T-cell (primary cell): ENCODE results near the gene TNRC6C. TPM values are rescaled to one million over a fixed set of nuclear protein-coding genes. Genes with fewer than 3 reads are reported as not detected.

Source experiments
- ATAC-seq, 4 experiments: fragments of 200-7000 bp in 3 of 4; fragments of 150-1000 bp in 1 of 4; cut with Tn5 transposase; replicated peaks in 1 of 4; 1 replicate in 3 of 4; 2 replicates in 1 of 4; pipeline ENCODE4 v1.10.0; 2021; ENCODE audit warnings: moderate library complexity in 3 of 4, mild to moderate bottlenecking in 2 of 4, moderate number of reproducible peaks in 1 of 4
- CTCF ChIA-PET, 2 donors: fragments of 300-600 bp; sonication (Branson Sonifier 250); formaldehyde crosslinking; loops; one replicate each; lab custom pipeline; 2022; ENCODE audit warnings: antibody characterized with exemption in 2 of 2; lab: Charles Lee
- POLR2A ChIA-PET, 2 donors: fragments of 300-600 bp; sonication (Branson Sonifier 250); formaldehyde crosslinking; loops; one replicate each; lab custom pipeline; 2022; ENCODE audit warnings: antibody characterized with exemption in 2 of 2; lab: Charles Lee
- DNase-seq, 35 experiments: peaks; one replicate each; pipeline versions ENCODE4 v3.0.0 to v3.0.0-alpha.2; 2013 to 2023
- H3K27ac ChIP-seq: one replicate; pipeline ENCODE4 v1.5.1; 2013; ENCODE audit warnings: low read length
- H3K27me3 ChIP-seq, 2 experiments: replicated peaks in 1 of 2; 1 replicate in 1 of 2; 2 replicates in 1 of 2; pipeline versions ENCODE4 v1.6.1 to v1.7.0; 2013; ENCODE audit warnings: low read length in 1 of 2, mixed read lengths in 1 of 2; ENCODE audit not compliant: control insufficient read depth in 2 of 2, insufficient read depth in 2 of 2; ENCODE audit errors: extremely low read depth in 1 of 2
- H3K36me3 ChIP-seq, 2 donors: 1 replicate in 1 of 2; 2 replicates in 1 of 2; pipeline versions ENCODE4 v1.6.1 to v1.7.0; 2013; ENCODE audit warnings: low read length in 1 of 2; ENCODE audit not compliant: control insufficient read depth in 2 of 2, insufficient read depth in 1 of 2; ENCODE audit errors: extremely low read depth in 1 of 2
- H3K4me1 ChIP-seq, 2 experiments: 1 replicate in 1 of 2; 2 replicates in 1 of 2; pipeline versions ENCODE4 v1.6.1 to v1.7.0; 2013; ENCODE audit warnings: low read length in 2 of 2, mixed read lengths in 1 of 2; ENCODE audit not compliant: insufficient read depth in 2 of 2, control insufficient read depth in 1 of 2; ENCODE audit errors: extremely low read depth in 1 of 2
- H3K4me3 ChIP-seq, 2 donors: 1 replicate in 1 of 2; 2 replicates in 1 of 2; pipeline versions ENCODE4 v1.5.1 to v1.7.0; 2013; ENCODE audit warnings: mild to moderate bottlenecking in 2 of 2, low read length in 1 of 2, moderate library complexity in 1 of 2; ENCODE audit not compliant: control insufficient read depth in 1 of 2; ENCODE audit errors: extremely low read depth in 1 of 2
- H3K9me3 ChIP-seq: 2 replicates; pipeline ENCODE4 v1.7.0; 2013
- H3K27ac Mint-ChIP-seq, 2 donors: one replicate each; pipeline ENCODE4 v1.8.0; 2020 to 2021; ENCODE audit warnings: mild to moderate bottlenecking in 2 of 2, mixed read lengths in 2 of 2
- H3K27me3 Mint-ChIP-seq, 2 donors: one replicate each; pipeline ENCODE4 v1.8.0; 2021 to 2022; ENCODE audit warnings: mixed read lengths in 2 of 2
- H3K36me3 Mint-ChIP-seq: one replicate; pipeline ENCODE4 v1.8.0; 2021; ENCODE audit warnings: mixed read lengths
- H3K4me1 Mint-ChIP-seq, 3 donors: one replicate each; pipeline ENCODE4 v1.8.0; 2020 to 2022; ENCODE audit warnings: mixed read lengths in 3 of 3, mild to moderate bottlenecking in 1 of 3
- H3K4me3 Mint-ChIP-seq, 3 donors: one replicate each; pipeline ENCODE4 v1.8.0; 2020 to 2022; ENCODE audit warnings: mild to moderate bottlenecking in 3 of 3, mixed read lengths in 3 of 3, moderate library complexity in 3 of 3
- H3K9me3 Mint-ChIP-seq, 3 donors: one replicate each; pipeline ENCODE4 v1.8.0; 2020 to 2022; ENCODE audit warnings: mixed read lengths in 3 of 3
- WGBS: methylation state at CpG from one replicate; pipeline ENCODE4 v1.1.5; 2013; ENCODE audit warnings: missing lambda C conversion rate; ENCODE audit not compliant: insufficient coverage; 5-methylcytosine and 5-hydroxymethylcytosine counted together
- total RNA-seq, 35 experiments: library from RNA in 6 of 35; stranded (reverse) in 6 of 35; fragments of 120-200 nt in 1 of 35; gene quantifications; one replicate each; pipeline versions ENCODE4 v1.2.1 to v1.2.4 and lab custom pipeline; 2013 to 2026

The TNRC6C gene
- total RNA-seq, 5 donors from 2014 or later (not counting 1 experiment from before 2014, with no cell fraction given) = 87.1 to 116 (median 94.3) TPM

- no peak overlapping the region for H3K4me3 ChIP-seq
- Mint-ChIP-seq H3K27me3 (no peaks in the 10 kb centered on the region), H3K4me1 (peaks cover 11 to 22% (median 12%) of the 10 kb centered on the region in 3 donors), H3K4me3 (no peak overlapping the region), H3K9me3 (no peaks in the 10 kb centered on the region), H3K36me3 (no peaks in the 10 kb centered on the region), H3K27ac (no peak overlapping the region)
- DNase-seq (no peak), ATAC-seq (no peak)
- no peaks in the 10 kb centered on the region for H3K36me3 ChIP-seq
- WGBS = 89% methylated on average over 4 of the region's 7 CpGs
- no peaks in the 10 kb centered on the region for H3K9me3 ChIP-seq
- ChIA-PET POLR2A (no interaction called here), CTCF (interaction anchor here in 1 of 2 donors (0.7 kb wide), 1 partner anchor 52 kb away, joined by 3 read pairs; no protein-coding TSS in a partner anchor)
- H3K27me3 ChIP-seq = no peaks in the 10 kb centered on the region
- H3K4me1 ChIP-seq = peaks cover 2 to 22% of the 10 kb centered on the region in 2 experiments
- H3K27ac ChIP-seq = no peak overlapping the region
Observed at GRCh38 chr17:78151514-78152008, 193.1 kb downstream of the TNRC6C start.

DNA sequence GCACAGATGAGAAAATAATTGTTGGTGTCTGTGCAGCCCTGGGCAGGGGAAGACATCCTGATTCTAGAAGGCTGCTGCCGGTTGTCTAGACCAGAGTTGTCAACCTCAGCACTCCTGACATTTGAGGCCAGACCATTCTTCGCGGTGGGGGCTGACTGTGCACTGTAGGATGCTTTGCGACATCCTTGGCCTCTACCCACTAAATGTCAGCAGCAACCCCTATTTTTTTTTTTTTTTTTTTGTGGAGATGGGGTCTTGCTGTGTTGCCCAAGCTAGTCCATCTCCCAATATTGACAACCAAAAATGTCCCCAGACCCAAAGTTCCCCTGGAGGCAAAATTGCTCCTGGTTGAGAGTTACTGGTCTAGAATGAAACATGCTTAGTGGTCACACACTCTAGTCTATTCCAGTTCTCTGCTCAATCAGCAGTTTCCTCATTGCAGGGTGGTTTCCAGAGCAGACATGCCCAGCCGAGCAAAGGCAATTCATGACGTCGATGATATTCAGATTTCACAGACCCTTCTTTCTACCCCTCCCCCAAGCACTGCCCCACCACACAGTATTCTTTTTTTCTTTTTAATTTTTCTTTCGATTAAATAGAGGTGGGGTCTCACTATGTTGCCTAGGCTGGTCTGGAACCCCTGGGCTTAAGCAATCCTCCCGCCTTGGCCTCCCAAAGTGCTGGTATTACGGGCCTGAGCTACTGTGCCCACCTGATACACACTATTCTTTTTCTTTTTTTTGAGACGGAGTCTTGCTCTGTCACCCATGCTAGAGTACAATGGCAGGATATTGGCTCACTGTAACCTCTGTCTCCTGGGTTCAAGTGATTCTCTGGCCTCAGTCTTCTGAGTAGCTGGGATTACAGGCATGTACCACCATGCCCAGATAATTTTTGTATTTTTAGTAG, 196.7 kb downstream of the TNRC6C start:
- no peaks in the 10 kb centered on the region for H3K27me3 Mint-ChIP-seq
- no peak overlapping the region for H3K27ac Mint-ChIP-seq
- ChIA-PET POLR2A (no interaction called here), CTCF (interaction anchor here in 1 of 2 donors (0.6 kb wide), 1 partner anchor 23 kb away, joined by 3 read pairs; no protein-coding TSS in a partner anchor)
- DNase-seq (no peak), ATAC-seq (peak in 2 of 4 experiments; percentile 40 to 57)
- H3K36me3 Mint-ChIP-seq = no peaks in the 10 kb centered on the region
- 77% methylated on average over 4 of the region's 11 CpGs for WGBS
- Histone ChIP-seq H3K4me1 (no peaks in the 10 kb centered on the region), H3K27me3 (peaks cover 0 to 5% of the 10 kb centered on the region in 2 experiments), H3K36me3 (no peaks in the 10 kb centered on the region), H3K4me3 (no peak overlapping the region), H3K9me3 (no peaks in the 10 kb centered on the region), H3K27ac (no peak overlapping the region)
- no peaks in the 10 kb centered on the region for H3K9me3 Mint-ChIP-seq
- peaks cover 0 to 12% (median 3%) of the 10 kb centered on the region in 3 donors for H3K4me1 Mint-ChIP-seq
- no peak overlapping the region for H3K4me3 Mint-ChIP-seq

Other genes with a start within 250 kb of the TNRC6C start
- gene TMC6, start 170.1 kb downstream of the TNRC6C start, total RNA-seq = 100 to 1,000 TPM; 616 to 847 (median 698) TPM
- gene TMC8, start 172.1 kb downstream of the TNRC6C start, total RNA-seq = 100 to 1,000 TPM; 301 to 631 (median 431) TPM
- gene C17orf99, start 187.7 kb downstream of the TNRC6C start, total RNA-seq = under 1 TPM in 1 of 5 donors, not detected in 4; 0.73 TPM
- gene SYNGR2, start 209.9 kb downstream of the TNRC6C start, total RNA-seq = 10 to 100 TPM; 56.0 to 86.3 (median 74.6) TPM
- gene TK1, start 228.3 kb downstream of the TNRC6C start, total RNA-seq = 1 to 10 TPM; 1.6 to 3.3 (median 2.2) TPM
- 1 to 10 TPM; 2.3 to 5.9 (median 3.4) TPM for gene AFMID, start 228.7 kb downstream of the TNRC6C start, total RNA-seq